Renal cortical epithelial cell (primary cell): ENCODE data around the gene VPS35L. TPM values are rescaled to one million over a fixed set of nuclear protein-coding genes. Genes with fewer than 3 reads are reported as not detected.
"Not testable (repeated sequence)": the region's sequence is repeated elsewhere in the genome, so short reads cannot be mapped to it uniquely, and the experiment has no call there.

Experiments used
- DNase-seq: peaks from one replicate; pipeline ENCODE4 v3.0.0-alpha.2; 2011; ENCODE audit warnings: low read depth
- total RNA-seq: library from RNA; depleted of rRNA; stranded (reverse); fragments of >200 nt; gene quantifications from 2 replicates; pipeline ENCODE4 v1.2.3, GENCODE V29; 2014

VPS35L gene
- total RNA-seq, 1 donor from 2014 or later: 49.0 TPM

- no peak for DNase-seq
Measured at GRCh38 chr16:19528666-19529065, 26.8 kb upstream of the VPS35L start.

DNA sequence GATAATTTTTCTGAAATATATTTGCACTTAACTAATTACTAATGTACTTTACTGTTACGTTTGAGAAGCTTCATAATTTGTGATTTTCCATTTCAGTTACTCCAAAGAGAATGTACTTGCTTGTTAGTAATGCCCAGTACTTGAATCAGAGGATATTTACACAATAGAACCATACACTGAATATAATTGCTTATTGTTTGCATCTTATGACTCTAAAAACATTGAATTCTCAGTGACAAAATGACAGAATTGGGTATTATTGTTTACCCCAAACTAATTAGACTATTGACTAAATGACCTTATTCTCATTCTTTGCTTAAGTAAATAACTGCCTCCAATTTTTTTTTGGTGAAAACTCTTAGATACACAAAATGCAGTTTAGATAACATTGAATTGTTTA, 22.9 kb upstream of the VPS35L start:
- DNase-seq: no peak

DNA sequence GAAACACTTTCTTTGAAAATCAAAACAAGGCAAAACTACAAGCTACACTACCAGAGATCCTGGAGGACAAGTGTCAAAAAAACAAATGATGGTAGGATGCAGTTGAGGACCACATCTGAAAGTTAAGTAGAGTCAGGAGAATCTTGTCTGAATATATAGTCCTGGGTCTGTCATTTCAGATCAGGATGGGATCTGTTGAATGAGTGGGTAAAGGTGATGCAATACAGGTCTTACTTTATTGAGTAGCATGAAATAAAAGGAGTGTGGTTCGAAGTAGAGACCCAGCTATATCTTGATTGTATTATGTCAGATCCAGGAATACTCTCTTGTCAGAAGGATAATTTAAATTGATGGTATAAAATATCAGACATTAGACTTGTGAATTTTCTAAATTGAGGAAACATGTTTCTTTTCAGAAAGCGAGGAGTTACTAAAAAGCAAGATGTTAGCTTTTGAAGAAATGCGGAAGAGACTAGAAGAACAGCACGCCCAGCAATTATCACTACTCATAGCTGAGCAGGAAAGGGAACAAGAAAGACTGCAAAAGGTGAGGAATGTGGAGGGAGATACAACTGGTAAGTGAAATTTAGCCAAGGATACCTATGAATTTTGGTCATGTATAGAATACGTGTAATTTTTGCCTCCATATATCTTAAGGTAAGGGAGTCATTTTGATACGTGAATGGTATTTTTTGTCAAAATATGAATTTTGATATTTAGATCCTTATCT, 15.1 kb upstream of the VPS35L start:
- no peak for DNase-seq

DNA sequence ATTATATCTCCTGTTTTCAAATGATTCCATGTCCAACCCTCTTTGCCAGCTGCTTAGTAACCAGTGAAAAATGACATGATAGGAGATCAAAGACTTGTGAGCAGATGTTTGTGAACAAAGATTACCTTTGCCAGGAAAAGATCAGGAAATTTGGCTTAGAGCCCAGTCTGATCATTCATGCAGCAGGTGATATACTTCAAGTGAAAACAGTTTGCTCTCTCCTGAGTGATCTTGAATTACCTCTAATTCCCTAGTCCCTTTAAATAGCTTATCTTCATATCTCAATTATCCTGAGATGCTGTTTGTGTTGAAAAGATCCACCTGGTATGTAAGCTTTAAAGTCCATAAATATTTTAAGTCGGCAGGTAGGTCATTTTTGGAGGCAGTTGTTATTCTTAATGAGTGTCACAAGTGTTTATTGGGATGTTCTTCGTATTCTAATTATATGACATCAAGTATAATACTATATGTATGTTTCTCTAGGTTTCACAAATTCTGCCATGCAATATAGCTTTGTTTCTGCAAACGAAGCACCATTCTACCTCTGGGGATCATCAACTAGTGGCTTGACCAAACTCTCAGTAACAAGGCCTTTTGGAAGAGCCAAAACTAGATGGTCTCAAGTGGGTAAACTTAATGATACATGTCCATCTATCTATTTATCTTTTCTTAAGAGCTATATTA, 13.2 kb upstream of the VPS35L start:
- DNase-seq: peak; percentile 43

- DNase-seq: not testable (repeated sequence)
Measured at GRCh38 chr16:19543278-19543996, 12.1 kb upstream of the VPS35L start.

- DNase-seq: no peak
Measured at GRCh38 chr16:19548144-19548543, 7.4 kb upstream of the VPS35L start.

GRCh38 chr16:19549673-19550072, 5.8 kb upstream of the VPS35L start:
- DNase-seq: no peak

DNA sequence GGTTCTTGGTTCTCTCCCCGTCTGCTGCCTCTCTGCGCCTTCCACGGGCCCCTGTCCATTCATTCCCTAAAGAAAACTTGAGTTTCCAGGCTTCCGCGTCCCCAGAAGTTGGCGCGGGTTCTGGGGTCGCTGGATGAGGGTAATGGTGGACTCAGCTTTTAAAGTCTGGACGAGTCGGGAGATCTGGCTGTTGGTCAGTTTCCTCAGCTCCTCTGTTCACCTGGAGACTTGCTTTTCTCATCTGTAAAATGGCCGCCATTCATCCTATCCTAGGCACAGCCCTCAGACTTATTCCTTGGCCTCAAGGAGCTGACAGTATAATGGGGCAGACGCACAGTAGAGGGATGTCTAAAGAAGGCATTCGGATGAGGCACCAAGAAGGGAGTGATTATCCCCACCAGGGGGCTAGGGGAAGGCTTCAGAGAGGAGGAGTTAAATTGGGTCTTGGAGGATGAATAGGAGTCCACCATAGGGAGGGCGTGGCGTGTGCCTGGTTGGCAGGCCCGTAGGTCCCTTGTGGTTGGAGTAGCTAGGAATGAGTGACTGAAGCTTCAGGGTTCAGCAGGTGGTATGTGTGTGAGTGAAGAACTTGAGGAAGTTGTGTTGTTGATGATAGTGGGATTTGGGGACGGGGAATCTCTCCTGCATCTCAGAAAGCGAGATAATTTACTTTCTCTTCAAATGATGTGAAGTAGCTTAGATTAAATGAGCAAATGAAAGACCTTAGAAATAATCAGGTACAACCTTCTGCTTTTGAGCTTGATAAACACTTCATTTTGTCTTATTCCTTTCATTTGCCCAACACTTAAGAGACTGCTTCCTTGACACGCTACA, 652 bp downstream of the VPS35L start:
- peak; percentile 10 for DNase-seq

- peak; percentile 57 for DNase-seq
Measured at GRCh38 chr16:19559242-19559910, 3.9 kb downstream of the VPS35L start.

DNA sequence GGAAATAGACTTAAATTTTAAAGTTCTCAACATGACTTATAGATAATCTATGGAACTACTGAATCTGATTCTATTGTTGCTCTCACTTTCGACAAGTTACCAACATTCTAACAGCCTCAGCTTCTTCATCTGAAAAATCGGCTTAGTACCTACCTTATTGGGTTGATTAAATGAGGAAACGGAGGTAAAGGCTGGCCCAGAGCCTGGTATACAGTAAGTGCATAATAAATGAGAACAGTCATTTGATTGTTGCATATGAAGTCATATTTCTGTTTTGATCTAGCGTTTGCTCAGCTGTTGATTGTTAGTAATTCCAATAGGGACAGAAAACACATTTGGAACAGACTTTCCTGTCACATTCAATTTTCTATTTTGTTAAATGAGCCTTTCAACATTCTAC, 4.6 kb downstream of the VPS35L start:
- DNase-seq: no peak

DNA sequence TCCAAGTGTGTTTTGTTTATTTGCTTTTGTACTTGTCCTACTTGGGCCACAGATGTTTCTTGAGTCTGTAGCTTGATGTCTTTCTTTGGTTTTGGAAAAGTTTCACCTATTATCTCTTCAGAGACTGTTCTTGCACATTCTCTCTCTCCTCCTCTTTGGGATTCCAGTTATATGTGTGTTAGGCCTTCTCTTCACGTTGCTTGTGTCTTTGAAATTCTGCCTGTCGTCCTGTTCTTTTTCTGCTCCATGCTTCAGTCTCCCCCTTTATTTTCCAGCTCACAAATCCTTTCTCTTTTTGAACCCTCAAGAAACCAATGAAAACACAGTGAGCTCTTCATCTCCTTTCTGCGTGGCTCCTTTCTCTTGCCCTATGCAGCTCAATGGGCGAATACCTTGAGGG, 7.9 kb downstream of the VPS35L start:
- no peak for DNase-seq

GRCh38 chr16:19566362-19566761, 10.9 kb downstream of the VPS35L start:
- no peak for DNase-seq

- no peak for DNase-seq
Measured at GRCh38 chr16:19567560-19567959, 12.1 kb downstream of the VPS35L start.

GRCh38 chr16:19573997-19574396, 18.5 kb downstream of the VPS35L start:
- no peak for DNase-seq

DNA sequence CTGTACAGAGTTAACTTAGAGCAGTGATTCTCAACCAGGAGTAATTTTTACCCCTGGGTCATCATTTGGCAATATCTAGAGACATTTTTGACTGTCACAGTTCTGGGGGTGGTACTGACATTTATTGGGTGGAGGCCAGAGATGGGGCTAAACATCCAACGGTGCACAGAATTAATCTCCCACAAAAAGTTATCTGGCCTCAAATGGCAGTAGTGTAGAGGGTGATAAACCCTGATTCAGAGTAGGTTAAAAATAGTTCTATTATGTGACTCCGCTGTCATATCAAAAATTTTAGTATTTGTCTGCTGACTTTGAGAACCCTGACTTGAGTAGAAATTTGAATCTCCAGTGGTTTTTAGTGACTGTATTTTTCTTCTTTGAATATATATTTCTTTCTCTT, 19.1 kb downstream of the VPS35L start:
- DNase-seq: no peak

GRCh38 chr16:19578378-19578971, 23.0 kb downstream of the VPS35L start:
- DNase-seq: no peak

- no peak for DNase-seq
Measured at GRCh38 chr16:19582050-19582831, 26.7 kb downstream of the VPS35L start.

DNA sequence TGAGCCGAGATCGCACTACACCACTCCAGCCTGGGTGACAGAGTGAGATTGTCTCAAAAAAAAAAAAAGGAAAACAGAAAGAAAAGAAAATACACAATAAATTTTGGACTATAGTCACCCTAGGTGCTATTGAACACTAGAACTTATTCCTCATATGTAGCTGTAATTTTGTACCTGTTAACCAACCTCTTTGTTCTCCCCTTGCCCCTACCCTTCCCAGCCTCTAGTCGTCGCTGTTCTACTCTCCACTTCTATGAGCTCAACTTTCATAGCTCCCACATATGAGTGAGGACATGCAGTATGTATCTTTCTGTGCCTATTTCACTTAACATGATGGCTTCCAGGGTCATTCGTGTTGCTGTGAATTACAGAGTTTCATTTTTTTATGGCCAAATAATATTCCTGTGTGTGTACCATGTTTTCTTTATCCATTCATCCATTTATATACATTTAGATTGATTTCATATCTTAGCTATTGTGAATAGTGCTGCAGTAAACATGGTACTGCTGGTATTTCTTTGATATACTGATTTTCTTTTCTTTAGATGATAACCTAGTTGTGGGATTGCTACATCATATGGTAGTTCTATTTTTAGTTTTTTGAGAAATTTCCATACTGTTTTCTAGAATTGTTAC, 28.3 kb downstream of the VPS35L start:
- peak; percentile 53 for DNase-seq

GRCh38 chr16:19588661-19589060, 33.2 kb downstream of the VPS35L start:
- no peak for DNase-seq

DNA sequence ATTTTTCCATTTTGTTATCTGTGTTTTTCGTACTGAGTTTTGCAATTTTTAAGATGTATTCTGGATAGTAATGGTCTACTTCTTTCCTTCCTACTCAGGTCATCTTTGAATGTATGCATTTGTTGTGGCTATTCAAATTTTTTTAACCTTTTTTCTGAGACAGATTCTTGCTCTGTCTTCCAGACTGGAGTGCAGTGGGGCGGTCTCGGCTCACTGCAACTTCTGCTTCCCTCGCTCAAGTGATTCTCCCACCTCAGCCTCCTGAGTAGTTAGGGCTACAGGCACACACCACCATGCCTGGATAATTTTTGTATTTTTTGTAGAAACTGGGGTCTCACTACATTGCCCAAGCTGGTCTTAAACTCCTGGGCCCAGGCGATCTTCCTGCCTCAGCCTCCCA, 33.6 kb downstream of the VPS35L start:
- DNase-seq: no peak
